AG08395 (cell line): ENCODE data around the gene VWA5B2.

Experiments
- DNase-seq: peaks from one replicate; pipeline ENCODE4 v3.0.0; 2012; ENCODE audit warnings: mixed read lengths, low spot score

VWA5B2 gene

GRCh38 chr3:184229394-184230080 is at the start of gene VWA5B2:
TSS of gene VWA5B2 (plus strand) at chr3:184229585. CDS start at chr3:184230529, 944 bp downstream.
- peak; percentile 72 for DNase-seq

GRCh38 chr3:184180165-184180564 is 49.2 kb upstream of the VWA5B2 start:
- no peak for DNase-seq

GRCh38 chr3:184181596-184181995 is 47.8 kb upstream of the VWA5B2 start:
- no peak for DNase-seq

GRCh38 chr3:184183679-184184078 is 45.7 kb upstream of the VWA5B2 start:
- DNase-seq, result no peak

GRCh38 chr3:184184546-184185230 is 44.7 kb upstream of the VWA5B2 start:
- no peak for DNase-seq

DNA sequence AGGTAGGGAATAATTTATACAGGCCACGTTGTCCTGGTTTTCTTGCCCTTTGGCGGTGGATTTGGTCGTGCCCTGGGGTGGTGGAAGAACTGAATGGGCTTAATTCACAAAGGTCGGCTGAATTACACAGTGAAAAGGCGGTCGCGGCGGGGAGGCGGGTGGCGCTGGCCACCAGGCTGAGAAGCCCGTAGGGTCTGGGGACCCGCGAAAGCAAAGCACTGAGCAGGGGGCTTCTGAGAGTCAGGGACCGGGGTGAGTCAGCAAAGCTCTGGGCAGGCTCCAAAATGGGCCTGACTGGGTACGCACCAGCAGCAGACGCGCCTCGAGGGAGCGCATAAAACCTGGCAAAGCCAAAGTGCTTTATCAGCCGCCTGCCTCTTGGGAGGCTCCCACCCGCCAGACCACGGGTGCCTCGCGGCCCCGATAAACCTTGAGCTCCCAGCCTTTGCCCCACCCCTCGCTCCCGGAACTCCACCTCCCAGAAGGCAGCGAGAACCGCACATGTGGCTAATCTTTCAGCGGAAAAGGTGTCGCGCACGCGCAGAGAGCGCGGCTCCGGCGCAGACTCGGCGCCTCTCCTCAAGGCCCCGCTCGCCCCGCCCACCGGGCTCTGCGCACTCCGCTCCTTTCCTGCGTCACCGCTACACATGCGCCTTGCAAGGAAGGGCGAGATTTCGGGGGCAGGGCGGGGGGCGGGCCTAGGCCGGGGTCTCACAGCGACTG is 43.8 kb upstream of the VWA5B2 start:
- peak; percentile 100 for DNase-seq

GRCh38 chr3:184186184-184186901 is 43.0 kb upstream of the VWA5B2 start, which contains the start of gene ABCF3:
TSS of gene ABCF3 (plus strand) at chr3:184186199. CDS start at chr3:184186208, 9 bp downstream.
- peak; percentile 39 for DNase-seq

GRCh38 chr3:184186902-184187207 is 42.5 kb upstream of the VWA5B2 start:
- no peak for DNase-seq

GRCh38 chr3:184188080-184188479 is 41.3 kb upstream of the VWA5B2 start:
- no peak for DNase-seq

- DNase-seq, result no peak
These were observed 40.0 kb upstream of the VWA5B2 start for GRCh38 chr3:184189421-184189820.

DNA sequence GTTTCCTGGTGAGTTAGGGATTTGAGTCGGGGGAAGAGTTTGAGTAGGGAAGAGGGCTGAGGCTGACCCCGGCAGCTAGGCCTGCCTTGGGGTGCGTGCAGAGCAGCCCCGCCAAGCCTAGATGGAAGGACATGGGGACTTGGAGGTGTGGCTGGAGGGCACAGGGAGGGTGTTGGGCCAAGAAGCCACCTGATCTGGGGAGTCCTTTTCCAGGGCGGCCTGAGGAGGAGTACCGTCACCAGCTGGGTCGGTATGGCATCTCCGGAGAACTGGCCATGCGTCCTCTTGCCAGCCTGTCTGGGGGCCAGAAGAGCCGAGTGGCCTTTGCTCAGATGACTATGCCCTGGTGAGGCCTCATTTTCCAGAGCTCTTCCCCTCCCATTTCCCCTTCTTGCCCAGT is 36.5 kb upstream of the VWA5B2 start:
- DNase-seq, result no peak

- DNase-seq, result no peak
These were observed 35.3 kb upstream of the VWA5B2 start for GRCh38 chr3:184193991-184194539.

DNA sequence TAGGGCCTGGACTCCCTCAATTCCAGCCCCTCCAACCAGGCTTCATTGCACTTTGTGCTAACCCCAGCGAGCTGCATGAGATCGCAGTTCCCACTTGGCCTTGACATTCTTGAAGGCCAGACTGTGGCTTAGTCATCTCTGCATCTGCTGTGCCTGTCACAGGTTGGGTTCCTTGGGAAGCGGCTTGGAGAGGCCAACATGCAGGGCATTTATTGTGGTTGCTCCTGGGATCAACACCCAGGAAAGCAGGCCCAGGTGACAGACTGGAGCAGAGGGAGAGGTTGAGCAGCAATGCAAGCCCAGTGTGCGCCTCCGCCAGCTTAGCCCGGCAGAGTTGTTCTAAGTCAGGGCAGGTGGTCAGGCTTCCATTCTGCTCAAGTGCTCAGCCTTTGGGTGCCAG is 32.8 kb upstream of the VWA5B2 start:
- DNase-seq, result no peak

DNA sequence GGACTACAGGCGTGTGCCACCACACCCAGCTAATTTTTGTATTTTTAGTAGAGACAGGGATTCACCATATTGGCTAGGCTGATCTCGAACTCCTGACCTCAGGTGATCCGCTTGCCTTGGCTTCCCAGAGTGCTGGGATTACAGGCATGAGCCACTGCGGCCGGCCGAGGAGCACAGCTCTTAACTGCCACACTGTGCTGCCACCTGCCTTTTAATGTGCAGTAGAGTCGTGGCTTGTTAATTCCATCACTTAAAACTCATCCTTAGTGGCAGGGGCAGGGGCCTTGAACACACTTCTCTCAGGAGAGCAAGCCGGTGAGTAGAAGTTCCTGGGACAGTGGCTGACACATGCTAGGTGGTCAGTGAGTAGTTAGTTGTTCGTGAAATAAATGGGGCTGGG is 30.9 kb upstream of the VWA5B2 start:
- DNase-seq, result no peak

DNA sequence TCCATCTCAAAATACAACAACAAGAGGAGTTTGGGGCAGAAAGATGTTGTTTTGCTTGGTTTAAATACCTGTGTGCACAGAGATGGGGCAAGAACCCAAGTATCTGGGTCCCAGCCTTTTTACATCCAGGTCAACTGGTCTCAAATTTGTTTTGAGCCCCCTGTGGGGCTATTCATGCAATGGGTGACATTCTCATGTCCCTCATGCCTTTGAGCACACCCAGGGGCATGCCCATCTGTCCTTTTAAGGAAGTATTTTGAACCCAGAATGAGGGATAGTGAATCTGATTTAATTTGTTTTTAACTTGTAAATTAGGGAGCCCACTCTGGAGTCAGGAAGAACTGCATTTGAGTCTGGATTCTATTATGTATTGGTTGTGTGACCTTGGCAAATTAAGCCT is 28.6 kb upstream of the VWA5B2 start:
- DNase-seq, result no peak

GRCh38 chr3:184203526-184203925 is 25.9 kb upstream of the VWA5B2 start:
- no peak for DNase-seq

- no peak for DNase-seq
These were observed 20.1 kb upstream of the VWA5B2 start for GRCh38 chr3:184209146-184209923.

DNA sequence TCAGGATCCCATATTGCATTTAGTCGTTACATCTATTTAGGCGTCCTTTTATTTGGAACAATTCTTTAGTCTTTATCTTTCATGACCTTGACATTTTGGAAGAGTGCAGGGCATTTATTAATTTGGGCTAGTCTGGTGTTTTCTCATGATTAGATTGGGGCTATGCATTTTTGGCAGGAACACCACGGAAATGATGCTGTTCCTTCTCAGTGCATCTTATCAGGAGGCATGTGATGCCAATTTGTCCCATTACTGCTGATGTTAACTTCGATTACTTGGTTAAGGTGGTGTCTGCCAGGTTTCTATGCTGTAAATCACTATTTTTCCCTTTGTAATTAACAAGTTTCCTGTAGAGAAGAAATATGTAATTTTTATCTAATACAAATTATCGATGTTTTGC is 18.1 kb upstream of the VWA5B2 start:
- DNase-seq, result no peak

- no peak for DNase-seq
These were observed 17.7 kb upstream of the VWA5B2 start for GRCh38 chr3:184211718-184212117.

- no peak for DNase-seq
These were observed 10.6 kb upstream of the VWA5B2 start for GRCh38 chr3:184218814-184219213.

- DNase-seq, result no peak
These were observed 6.9 kb upstream of the VWA5B2 start for GRCh38 chr3:184222521-184222920.
